K562 (cell line): ENCODE measurements around the gene NAA80. TPM values are rescaled to one million over a fixed set of nuclear protein-coding genes. Genes with fewer than 3 reads are reported as not detected.

Experiments
- DLX4 ChIP-seq: fragments of 250-450 bp; sonication (Bioruptor Pico); IDR thresholded peaks from 2 replicates; pipeline ENCODE4 v1.6.1; 2021; ENCODE audit warnings: mild to moderate bottlenecking
- FOXP1 ChIP-seq: sonication (generic); formaldehyde crosslinking; IDR thresholded peaks from 2 replicates; pipeline ENCODE4 v1.8.0; 2022; ENCODE audit warnings: mild to moderate bottlenecking, missing genetic modification reagents
- HES1 ChIP-seq: fragments of 450-650 bp; IDR thresholded peaks from 2 replicates; pipeline ENCODE4 v1.6.1; 2016; ENCODE audit warnings: low read depth, mild to moderate bottlenecking, moderate library complexity
- HOMEZ ChIP-seq: fragments of 250-450 bp; sonication (Bioruptor Pico); IDR thresholded peaks from 2 replicates; pipeline ENCODE4 v1.4.0; 2020; ENCODE audit warnings: mild to moderate bottlenecking, moderate library complexity
- HOXB6 ChIP-seq: fragments of 250-450 bp; sonication (Bioruptor Pico); IDR thresholded peaks from 2 replicates; pipeline ENCODE4 v1.5.1; 2022; ENCODE audit warnings: mild to moderate bottlenecking, borderline replicate concordance
- MCM3 ChIP-seq: fragments of 450-650 bp; IDR thresholded peaks from 2 replicates; pipeline ENCODE4 v1.6.1; 2016
- MIER1 ChIP-seq: fragments of 450-650 bp; IDR thresholded peaks from 2 replicates; pipeline ENCODE4 v1.6.1; 2016; ENCODE audit warnings: antibody characterized with exemption, mild to moderate bottlenecking, low read depth
- MLLT1 ChIP-seq, 2 experiments: fragments of 450-650 bp; IDR thresholded peaks; 2 replicates each; pipeline ENCODE4 v1.6.1; 2016
- MLX ChIP-seq, 2 experiments: fragments of 450-650 bp in 1 of 2; sonication (generic) in 1 of 2; formaldehyde crosslinking; conservative IDR thresholded peaks; 2 replicates each; pipeline versions ENCODE4 v1.4.0 to v1.8.1; 2020 to 2022; ENCODE audit warnings: mild to moderate bottlenecking in 1 of 2, missing genetic modification reagents in 1 of 2
- MTA2 ChIP-seq: fragments of 450-650 bp; IDR thresholded peaks from 2 replicates; pipeline ENCODE4 v1.6.1; 2016; ENCODE audit warnings: low read depth
- MTF1 ChIP-seq: fragments of 250-450 bp; sonication (Bioruptor Pico); IDR thresholded peaks from 2 replicates; pipeline ENCODE4 v1.9.0; 2021; ENCODE audit warnings: moderate library complexity, mild to moderate bottlenecking, inconsistent platforms, borderline replicate concordance
- PHF21A ChIP-seq: fragments of 450-650 bp; IDR thresholded peaks from 2 replicates; pipeline ENCODE4 v1.6.1; 2017; ENCODE audit warnings: low read depth, borderline replicate concordance
- RNF219 ChIP-seq: fragments of 250-450 bp; sonication (Bioruptor Pico); IDR thresholded peaks from 2 replicates; pipeline ENCODE4 v1.5.0; 2022; ENCODE audit warnings: mild to moderate bottlenecking
- SMARCA5 ChIP-seq: fragments of 450-650 bp; IDR thresholded peaks from 2 replicates; pipeline ENCODE4 v1.6.1; 2016
- TAF15 ChIP-seq: fragments of 200-400 bp; formaldehyde crosslinking; IDR thresholded peaks from 2 replicates; pipeline ENCODE4 v1.6.1; 2017; ENCODE audit warnings: mild to moderate bottlenecking, low read depth, low read length, moderate library complexity
- ZBTB2 ChIP-seq: fragments of 450-650 bp; IDR thresholded peaks from 2 replicates; pipeline ENCODE4 v1.6.1; 2016; ENCODE audit warnings: antibody characterized with exemption
- ZNF354B ChIP-seq: fragments of 250-450 bp; sonication (Bioruptor Pico); IDR thresholded peaks from 2 replicates; pipeline ENCODE4 v1.4.0; 2020
- ZNF444 ChIP-seq: fragments of 250-450 bp; sonication (Bioruptor Pico); IDR thresholded peaks from 2 replicates; pipeline ENCODE4 v1.4.0; 2020; ENCODE audit warnings: mild to moderate bottlenecking, moderate library complexity
- polyA plus RNA-seq, 8 experiments: library from polyadenylated mRNA; depleted of rRNA in 4 of 8; stranded (reverse) in 5 of 8; unstranded in 3 of 8; fragments of >200 nt; fragmentation: Nextera tagmentation in 2 of 8; fragmentation: Illumina TruSeq in 1 of 8; extraction: Ambion mirVana in 2 of 8; extraction: Trizol in 1 of 8; gene quantifications; 2 replicates each; pipeline versions ENCODE4 v1.2.1 to v1.2.3, GENCODE V29; 2011 to 2014; ENCODE audit warnings: inconsistent platforms in 1 of 8, missing spikeins in 1 of 8
- total RNA-seq, 7 experiments: library from RNA; depleted of rRNA in 6 of 7; stranded (reverse); fragments of >200 nt in 6 of 7; fragmentation: Illumina TruSeq in 2 of 7; extraction: Trizol in 2 of 7; gene quantifications; 2 replicates each; pipeline versions ENCODE4 v1.2.1 to v1.2.3, GENCODE V29; 2011 to 2021; ENCODE audit warnings: low replicate concordance in 1 of 7

NAA80 gene
- total and polyA plus RNA-seq, 9 of the 15 experiments (the other 6 are each of a cell fraction or from before 2014, with no cell fraction given): 0.82 to 24.0 (median 8.6) TPM

GRCh38 chr3:50260027-50260941, 38.9 kb downstream of the NAA80 start (continued):
- no peak for TF ChIP-seq ZBTB2
- TF ChIP-seq MTA2: no peak
- no peak for TF ChIP-seq HOMEZ (CRISPR knock-in tag)
- TF ChIP-seq ZNF354B: no peak
- TF ChIP-seq HES1: no peak
- no peak for TF ChIP-seq MLX (CRISPR knock-in tag; conservative IDR thresholded peaks at IDR 0.05)
- no peak for TF ChIP-seq MIER1
- no peak for TF ChIP-seq DLX4
- no peak for TF ChIP-seq MCM3
- TF ChIP-seq SMARCA5: no peak
- TF ChIP-seq MLLT1 (IDR thresholded peaks at IDR 0.05): 0 out of 4 replicates have a peak, but pooled peaks of 1 of the 2 experiments have one; percentile 23
- TF ChIP-seq MTF1 (CRISPR knock-in tag): no peak
- TF ChIP-seq FOXP1: no peak
- TF ChIP-seq TAF15: no peak
- TF ChIP-seq HOXB6: no peak
- no peak for TF ChIP-seq PHF21A
- no peak for TF ChIP-seq RNF219 (CRISPR knock-in tag)
- TF ChIP-seq ZNF444 (CRISPR knock-in tag): no peak
